NCI-H524 treated with DMSO at 0.1 percent for 48 hours (cell line): ENCODE measurements around the gene LRRN2.

Experiments used
- DNase-seq: peaks from one replicate; lab custom pipeline; 2025; lab: John Stamatoyannopoulos, UW

The LRRN2 gene

DNA sequence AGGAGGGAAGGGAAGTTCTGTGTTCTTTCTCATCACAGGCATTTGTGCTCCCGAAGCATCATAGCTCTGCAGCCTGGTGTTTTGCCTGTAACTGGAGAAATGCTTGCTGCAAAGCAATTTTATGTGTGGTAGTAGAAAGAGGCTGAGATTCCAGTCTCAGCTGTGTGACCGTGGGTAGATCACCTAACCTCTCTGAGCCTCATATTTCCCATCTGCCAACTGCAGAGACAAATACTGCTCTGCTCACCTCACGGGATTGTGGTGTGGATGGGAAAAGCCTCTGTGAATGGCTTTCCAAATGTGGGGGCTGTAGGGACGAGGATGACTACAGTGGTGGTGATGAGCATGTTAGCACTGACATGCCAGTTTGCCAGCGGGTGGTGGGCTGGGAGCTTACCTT, 85.3 kb downstream of the LRRN2 start:
- DNase-seq, result no peak

DNA sequence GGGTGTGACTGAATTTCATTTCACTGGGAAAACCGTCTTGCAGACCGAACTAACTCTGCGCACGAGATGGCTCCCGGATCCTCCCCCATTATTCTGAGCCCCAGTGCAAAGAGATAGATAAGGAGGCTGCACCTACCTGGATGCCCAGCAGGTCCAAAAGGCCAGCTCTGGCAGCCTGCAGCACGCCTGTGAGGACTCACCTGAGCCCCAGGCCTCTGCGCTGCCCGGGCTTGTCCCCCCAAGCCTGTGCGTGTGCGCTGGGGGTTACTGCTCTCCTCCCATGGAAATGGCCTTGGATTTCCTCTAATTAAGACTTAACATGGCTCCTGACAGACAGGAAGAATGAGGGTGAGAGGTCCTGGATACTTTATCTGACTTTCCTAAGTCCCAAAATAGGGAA, 85.9 kb downstream of the LRRN2 start:
- no peak for DNase-seq

DNA sequence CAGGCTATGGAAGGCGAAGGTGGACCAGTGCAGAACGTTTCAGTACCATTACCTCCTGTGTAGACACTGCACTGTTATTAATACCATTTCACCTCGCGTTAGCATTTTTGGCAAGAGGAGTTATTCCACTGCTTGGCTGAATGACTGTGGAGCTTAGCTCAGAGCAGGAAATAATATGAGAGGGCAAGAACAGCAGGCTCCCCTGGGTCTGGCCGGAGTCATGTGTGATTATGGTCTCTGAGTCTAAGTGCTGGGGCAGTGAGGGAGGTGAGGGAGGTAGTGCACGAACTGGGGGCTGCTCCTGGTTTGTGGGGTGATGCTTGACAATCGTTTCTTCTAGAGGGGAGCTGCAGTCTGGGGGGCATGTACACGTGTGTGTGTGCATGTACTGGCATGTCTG, 86.4 kb downstream of the LRRN2 start:
- DNase-seq, result no peak

- DNase-seq, result no peak
These were observed 87.1 kb downstream of the LRRN2 start for GRCh38 chr1:204598319-204598969.

GRCh38 chr1:204592246-204592948, 93.1 kb downstream of the LRRN2 start:
- DNase-seq, result peak; percentile 71

- DNase-seq, result no peak
These were observed 94.0 kb downstream of the LRRN2 start for GRCh38 chr1:204591473-204592090.

DNA sequence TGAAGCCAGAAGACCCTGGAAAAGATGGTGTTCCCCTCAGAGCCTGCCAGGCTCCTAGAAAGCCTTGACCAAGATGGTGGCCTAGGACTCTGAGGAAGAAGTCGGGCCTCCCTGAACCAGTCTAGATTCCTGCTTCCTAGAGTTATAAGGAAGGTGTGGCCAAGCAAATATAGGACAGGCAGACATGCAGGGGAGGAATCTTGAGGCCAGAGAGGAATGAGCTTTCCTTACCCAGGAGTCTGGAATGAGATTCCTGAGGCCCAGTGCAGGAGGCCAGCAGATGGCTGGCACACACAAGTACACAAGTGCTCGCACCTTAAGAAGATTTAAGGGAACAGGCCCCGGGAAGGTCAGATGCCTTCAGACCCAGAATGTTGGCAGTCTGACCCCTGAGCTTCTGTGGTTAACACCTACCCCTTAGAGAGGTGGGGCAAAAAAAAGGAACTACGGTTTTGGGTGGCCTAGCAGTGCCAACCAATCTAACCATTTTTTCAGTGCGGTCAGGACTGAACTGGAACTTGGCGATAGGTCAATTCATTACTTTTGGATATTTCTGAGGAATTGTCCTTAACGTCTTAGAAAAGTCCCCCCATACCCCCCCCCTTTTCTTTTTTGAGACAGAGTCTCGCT, 96.0 kb downstream of the LRRN2 start:
- DNase-seq, result no peak

GRCh38 chr1:204588826-204589225, 96.7 kb downstream of the LRRN2 start:
- DNase-seq, result no peak

GRCh38 chr1:204587621-204588020, 97.9 kb downstream of the LRRN2 start:
- peak; percentile 58 for DNase-seq

DNA sequence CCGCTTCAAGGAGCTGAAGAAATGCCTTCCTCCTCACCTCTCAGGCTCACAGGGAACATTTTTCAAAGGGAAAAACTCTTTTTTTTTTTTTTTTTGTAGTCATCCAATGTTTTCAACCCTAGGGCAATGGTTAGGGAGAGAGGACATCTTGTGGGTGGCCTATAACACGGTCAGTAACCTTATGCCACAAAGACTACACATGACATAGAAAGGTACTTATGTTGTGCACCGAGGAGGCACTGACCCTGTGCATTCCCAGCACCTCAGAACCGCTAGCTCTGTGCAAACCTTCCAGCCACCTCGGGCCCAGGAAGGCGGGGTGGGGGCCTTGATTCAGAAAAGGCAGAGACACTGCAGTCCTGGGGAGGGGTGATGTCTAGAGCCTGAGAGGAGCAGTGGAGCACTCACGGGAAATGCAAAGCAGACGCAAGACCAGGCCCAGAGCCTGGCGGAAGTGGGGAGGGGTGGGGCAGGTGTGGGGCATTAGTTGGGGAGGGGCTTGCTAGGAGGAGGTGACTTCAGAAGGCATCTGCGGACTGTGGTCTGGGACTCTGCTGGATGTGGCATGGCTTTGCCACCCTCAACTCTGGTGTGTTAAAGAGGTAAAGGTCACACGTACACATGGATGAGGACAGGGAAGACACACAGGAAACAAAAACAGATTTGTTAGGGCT, 100.7 kb downstream of the LRRN2 start:
- DNase-seq, result no peak

GRCh38 chr1:204583909-204584632, 101.5 kb downstream of the LRRN2 start:
- DNase-seq, result no peak

GRCh38 chr1:204581759-204582158, 103.8 kb downstream of the LRRN2 start:
- DNase-seq, result no peak

GRCh38 chr1:204580862-204581261, 104.7 kb downstream of the LRRN2 start:
- no peak for DNase-seq

DNA sequence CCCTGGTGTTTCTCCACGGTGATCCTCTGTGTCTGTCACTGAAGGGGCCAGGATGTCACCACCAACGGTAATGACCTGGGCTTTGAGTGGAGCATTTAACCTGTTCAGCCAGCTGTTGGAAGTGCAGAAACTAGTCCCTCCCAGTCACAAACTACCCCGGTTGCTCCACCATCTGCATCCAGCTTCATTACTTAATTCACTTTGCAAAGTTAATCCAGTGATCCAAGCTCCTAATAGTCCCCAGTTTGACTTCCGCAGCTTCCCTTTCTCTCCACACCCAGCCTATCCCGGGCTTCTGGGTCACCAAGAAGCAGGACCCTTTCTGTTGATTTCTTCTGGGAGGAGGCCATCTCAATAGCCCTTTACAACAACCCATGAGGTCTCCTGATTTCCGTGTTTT, 105.9 kb downstream of the LRRN2 start:
- no peak for DNase-seq

- DNase-seq, result no peak
These were observed 106.5 kb downstream of the LRRN2 start for GRCh38 chr1:204578867-204579664.

- no peak for DNase-seq
These were observed 107.6 kb downstream of the LRRN2 start for GRCh38 chr1:204577794-204578478.

DNA sequence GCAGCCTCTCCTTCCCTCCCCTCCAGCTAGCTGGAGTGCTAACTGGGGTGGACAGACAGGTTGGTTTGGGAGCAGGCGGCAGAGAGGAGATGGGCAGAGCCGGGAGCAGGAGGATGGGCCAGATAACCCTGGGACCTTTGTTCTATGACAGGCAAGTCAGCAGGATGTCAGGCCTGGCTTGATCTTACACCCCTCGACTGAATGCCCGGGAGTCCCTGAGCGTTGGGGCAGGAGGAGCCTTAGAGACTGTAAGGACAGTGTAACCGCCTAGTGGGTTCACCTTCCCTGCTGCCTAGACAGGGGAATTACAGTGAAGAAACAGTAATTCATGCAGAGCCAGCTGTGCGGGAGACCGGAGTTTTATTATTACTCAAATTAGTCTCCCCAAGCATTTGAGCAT, 109.1 kb downstream of the LRRN2 start:
- DNase-seq, result no peak

GRCh38 chr1:204575221-204576190, 110.0 kb downstream of the LRRN2 start:
- no peak for DNase-seq

- DNase-seq, result peak; percentile 82
These were observed 110.7 kb downstream of the LRRN2 start for GRCh38 chr1:204574865-204575163.
